Smooth muscle cell (in vitro differentiated cells): Measurements from ENCODE around the gene MARCHF10. TPM values are rescaled to one million over a fixed set of nuclear protein-coding genes. Genes with fewer than 3 reads are reported as not detected.

Experiments
- DNase-seq: peaks from one replicate; lab custom pipeline; 2025; ENCODE audit not compliant: unreplicated experiment; lab: John Stamatoyannopoulos, UW
- H2AFZ ChIP-seq: fragments of 200-600 bp; sonication (generic); 2 replicates; pipeline ENCODE4 v1.6.0; 2016; ENCODE audit warnings: antibody characterized with exemption, low read depth, mild to moderate bottlenecking
- H3F3A ChIP-seq: fragments of 200-600 bp; sonication (generic); 2 replicates; pipeline ENCODE4 v1.6.0; 2017; ENCODE audit warnings: antibody characterized with exemption, low read depth
- H3K27ac ChIP-seq: fragments of 200-600 bp; sonication (generic); 2 replicates; pipeline ENCODE4 v1.5.1; 2016; ENCODE audit warnings: low read depth, mild to moderate bottlenecking
- H3K27me3 ChIP-seq: fragments of 200-600 bp; sonication (generic); 2 replicates; pipeline ENCODE4 v1.6.1; 2016; ENCODE audit warnings: low read depth, mild to moderate bottlenecking
- H3K36me3 ChIP-seq: fragments of 200-600 bp; sonication (generic); 2 replicates; pipeline ENCODE4 v1.5.1; 2016; ENCODE audit warnings: low read depth
- H3K4me1 ChIP-seq: fragments of 200-600 bp; sonication (generic); 2 replicates; pipeline ENCODE4 v1.5.1; 2016; ENCODE audit warnings: low read depth
- H3K4me2 ChIP-seq: fragments of 200-600 bp; sonication (generic); 2 replicates; pipeline ENCODE4 v1.6.0; 2016; ENCODE audit warnings: mild to moderate bottlenecking
- H3K4me3 ChIP-seq: fragments of 200-600 bp; sonication (generic); 2 replicates; pipeline ENCODE4 v1.5.1; 2016; ENCODE audit warnings: mild to moderate bottlenecking
- H3K79me2 ChIP-seq: fragments of 200-600 bp; sonication (generic); 2 replicates; pipeline ENCODE4 v1.6.0; 2016; ENCODE audit warnings: low read depth, mild to moderate bottlenecking
- H3K9ac ChIP-seq: fragments of 200-600 bp; sonication (generic); 2 replicates; pipeline ENCODE4 v1.6.0; 2016; ENCODE audit warnings: low read depth
- H3K9me3 ChIP-seq: fragments of 200-600 bp; sonication (generic); replicated peaks from 2 replicates; pipeline ENCODE4 v1.5.1; 2016; ENCODE audit warnings: low read depth
- H4K20me1 ChIP-seq: fragments of 200-600 bp; sonication (generic); 2 replicates; pipeline ENCODE4 v1.6.0; 2016; ENCODE audit warnings: low read depth
- WGBS: methylation state at CpG from one replicate; pipeline ENCODE4 v1.1.7; 2016; ENCODE audit warnings: low lambda C conversion rate; 5-methylcytosine and 5-hydroxymethylcytosine counted together
- polyA plus RNA-seq: library from polyadenylated mRNA; unstranded; fragments of >200 nt; fragmentation: Nextera tagmentation; extraction: Ambion mirVana; gene quantifications from 2 replicates; pipeline ENCODE4 v1.2.1, GENCODE V29; 2016
- total RNA-seq: library from RNA; depleted of rRNA; stranded (reverse); fragments of >200 nt; gene quantifications from 2 replicates; pipeline ENCODE4 v1.2.3, GENCODE V29; 2014
- TF ChIP-seq, protein P1 (sequence below): fragments of 200-600 bp; sonication (generic); IDR thresholded peaks from 2 replicates; pipeline ENCODE4 v1.5.1; 2017; ENCODE audit warnings: borderline replicate concordance, mild to moderate bottlenecking, antibody characterized with exemption; ENCODE audit not compliant: insufficient read depth, poor library complexity, severe bottlenecking

The MARCHF10 gene
- total and polyA plus RNA-seq, 2 experiments from 2014 or later, result not detected

DNA sequence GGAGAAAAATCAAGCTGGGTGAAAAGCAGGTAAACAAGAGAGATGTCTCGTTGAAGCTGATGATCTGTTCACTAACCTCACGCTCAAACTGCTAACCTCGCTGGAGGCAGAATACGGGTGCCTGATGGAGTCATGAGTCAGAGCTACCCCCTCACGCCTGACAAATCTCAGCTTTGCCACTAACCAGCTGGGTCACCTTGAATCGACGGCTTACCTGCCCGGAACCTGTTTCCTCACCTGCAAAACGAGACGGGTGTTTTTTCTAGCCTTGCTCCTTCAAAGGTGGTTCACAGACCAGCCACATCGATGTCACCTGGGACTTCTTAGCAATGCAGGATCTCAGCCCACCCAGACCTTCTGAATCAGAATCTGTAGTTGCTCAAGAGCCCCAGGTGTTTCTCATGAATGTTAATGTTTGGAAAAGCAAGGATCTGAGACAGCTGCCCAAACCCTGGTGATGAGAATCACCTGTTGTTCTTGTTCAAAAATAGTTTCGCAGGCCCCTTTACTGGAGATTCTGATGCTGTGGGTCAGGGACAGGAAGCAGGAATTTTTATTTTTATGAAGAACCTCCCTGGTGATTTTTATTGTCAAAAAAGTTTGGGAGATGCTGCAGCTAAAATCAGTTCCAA is 56.9 kb downstream of the MARCHF10 start:
- peaks cover 4% of the 10 kb centered on the region for H3K4me1 ChIP-seq
- H3K36me3 ChIP-seq, result no peaks in the 10 kb centered on the region
- no peaks in the 10 kb centered on the region for H3K9me3 ChIP-seq
- H3K79me2 ChIP-seq, result no peaks in the 10 kb centered on the region
- H3K4me2 ChIP-seq, result no peak overlapping the region
- DNase-seq, result no peak
- no peak overlapping the region for H3K27ac ChIP-seq
- H3F3A ChIP-seq, result no peaks in the 10 kb centered on the region
- H3K4me3 ChIP-seq, result no peak overlapping the region
- WGBS, result 53% methylated on average over 12 of the region's 12 CpGs
- H3K9ac ChIP-seq, result no peak overlapping the region
- H2AFZ ChIP-seq, result no peak overlapping the region
- TF ChIP-seq, protein P1, sequence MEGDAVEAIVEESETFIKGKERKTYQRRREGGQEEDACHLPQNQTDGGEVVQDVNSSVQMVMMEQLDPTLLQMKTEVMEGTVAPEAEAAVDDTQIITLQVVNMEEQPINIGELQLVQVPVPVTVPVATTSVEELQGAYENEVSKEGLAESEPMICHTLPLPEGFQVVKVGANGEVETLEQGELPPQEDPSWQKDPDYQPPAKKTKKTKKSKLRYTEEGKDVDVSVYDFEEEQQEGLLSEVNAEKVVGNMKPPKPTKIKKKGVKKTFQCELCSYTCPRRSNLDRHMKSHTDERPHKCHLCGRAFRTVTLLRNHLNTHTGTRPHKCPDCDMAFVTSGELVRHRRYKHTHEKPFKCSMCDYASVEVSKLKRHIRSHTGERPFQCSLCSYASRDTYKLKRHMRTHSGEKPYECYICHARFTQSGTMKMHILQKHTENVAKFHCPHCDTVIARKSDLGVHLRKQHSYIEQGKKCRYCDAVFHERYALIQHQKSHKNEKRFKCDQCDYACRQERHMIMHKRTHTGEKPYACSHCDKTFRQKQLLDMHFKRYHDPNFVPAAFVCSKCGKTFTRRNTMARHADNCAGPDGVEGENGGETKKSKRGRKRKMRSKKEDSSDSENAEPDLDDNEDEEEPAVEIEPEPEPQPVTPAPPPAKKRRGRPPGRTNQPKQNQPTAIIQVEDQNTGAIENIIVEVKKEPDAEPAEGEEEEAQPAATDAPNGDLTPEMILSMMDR, result no peak
- H4K20me1 ChIP-seq, result no peaks in the 10 kb centered on the region
- no peaks in the 10 kb centered on the region for H3K27me3 ChIP-seq

DNA sequence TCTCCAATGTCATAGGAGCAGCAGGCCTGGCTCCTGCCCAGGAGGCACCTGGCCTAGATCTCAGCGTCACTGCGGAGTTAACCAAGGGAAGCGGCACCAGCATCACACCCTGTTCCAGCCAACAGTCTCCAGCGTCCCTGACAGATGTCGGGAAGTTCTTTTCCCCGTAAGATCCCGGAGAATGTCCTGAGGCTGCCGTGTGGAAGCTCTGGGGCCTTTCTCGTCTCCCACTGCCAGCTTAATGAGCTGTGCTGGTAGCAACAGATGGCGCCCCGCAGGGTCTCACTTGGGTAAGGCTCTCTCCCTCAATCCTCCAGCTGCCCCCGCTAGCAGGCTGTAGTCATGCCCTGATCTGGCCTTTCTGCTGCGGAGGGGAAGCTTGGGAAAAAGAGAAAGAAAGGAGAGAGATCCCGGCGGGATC is 57.5 kb downstream of the MARCHF10 start:
- Histone ChIP-seq H3K36me3 (no peaks in the 10 kb centered on the region), H3F3A (no peaks in the 10 kb centered on the region), H3K9ac (no peak overlapping the region), H3K4me1 (peaks cover 4% of the 10 kb centered on the region), H3K4me3 (no peak overlapping the region), H2AFZ (no peak overlapping the region), H3K79me2 (no peaks in the 10 kb centered on the region), H3K27me3 (no peaks in the 10 kb centered on the region), H3K27ac (no peak overlapping the region), H4K20me1 (no peaks in the 10 kb centered on the region), H3K9me3 (no peaks in the 10 kb centered on the region), H3K4me2 (no peak overlapping the region)
- TF ChIP-seq, protein P1, result no peak
- 59% methylated on average over 15 of the region's 15 CpGs for WGBS
- no peak for DNase-seq

DNA sequence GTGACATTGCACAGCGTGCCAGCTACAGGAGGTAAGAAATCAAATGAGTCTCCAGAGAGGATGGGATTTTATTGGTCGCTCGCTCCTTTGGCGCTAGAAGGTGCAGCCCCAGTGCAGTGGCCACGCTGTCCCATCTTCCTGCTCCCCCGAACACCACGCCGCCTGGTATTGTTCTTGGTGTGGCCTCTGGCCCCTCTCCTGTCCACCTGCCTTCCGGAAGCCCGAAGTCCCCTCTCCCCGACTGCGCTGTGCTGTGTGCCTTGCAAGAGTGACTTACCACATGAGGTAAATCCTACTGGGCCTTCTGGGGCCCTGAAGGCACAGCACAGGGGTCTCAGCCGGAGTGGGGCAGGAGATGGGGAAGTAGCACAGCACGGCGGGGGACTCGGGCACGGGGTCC is 58.2 kb downstream of the MARCHF10 start:
- Histone ChIP-seq H2AFZ (no peak overlapping the region), H4K20me1 (no peaks in the 10 kb centered on the region), H3K27me3 (no peaks in the 10 kb centered on the region), H3K4me2 (no peak overlapping the region), H3K9me3 (no peaks in the 10 kb centered on the region), H3K4me1 (peaks cover 4% of the 10 kb centered on the region), H3K36me3 (no peaks in the 10 kb centered on the region), H3K4me3 (no peak overlapping the region), H3K79me2 (no peaks in the 10 kb centered on the region), H3K9ac (no peak overlapping the region), H3K27ac (no peak overlapping the region), H3F3A (no peaks in the 10 kb centered on the region)
- TF ChIP-seq, protein P1, result no peak
- DNase-seq, result no peak
- WGBS, result 96% methylated on average over 17 of the region's 17 CpGs

DNA sequence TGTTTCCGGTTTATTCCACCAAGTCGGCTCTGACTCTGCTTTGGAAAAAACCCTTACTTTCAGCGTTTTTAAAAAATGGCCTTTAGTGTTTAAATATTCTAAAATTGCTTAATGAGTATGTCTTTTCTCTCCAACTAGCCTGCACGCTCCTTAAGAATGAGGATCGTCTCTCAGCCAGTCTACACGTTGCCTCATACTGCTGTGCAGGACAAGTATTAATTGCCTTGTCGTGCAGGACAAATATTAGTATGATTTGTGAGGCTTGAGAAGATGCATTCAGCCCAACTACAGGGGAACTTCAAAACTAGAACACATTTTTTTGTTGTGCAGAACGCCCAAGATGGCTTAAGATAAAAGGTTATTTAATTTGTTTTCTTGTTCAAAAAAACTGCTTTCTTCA is 61.2 kb downstream of the MARCHF10 start:
- DNase-seq, result no peak
- Histone ChIP-seq H3K4me2 (no peak overlapping the region), H3K9ac (no peak overlapping the region), H3K36me3 (no peaks in the 10 kb centered on the region), H3K4me3 (no peak overlapping the region), H3F3A (no peaks in the 10 kb centered on the region), H3K79me2 (no peaks in the 10 kb centered on the region), H3K4me1 (peaks cover 4% of the 10 kb centered on the region), H3K27ac (no peak overlapping the region), H3K9me3 (no peaks in the 10 kb centered on the region), H2AFZ (no peak overlapping the region), H4K20me1 (no peaks in the 10 kb centered on the region), H3K27me3 (no peaks in the 10 kb centered on the region)
- WGBS, result 74% methylated on average over 8 of the region's 8 CpGs
- TF ChIP-seq, protein P1, result no peak
